Measurements from ENCODE around the gene FUCA1.
"Not testable (repeated sequence)": the region's sequence is repeated elsewhere in the genome, so short reads cannot be mapped to it uniquely, and the experiment has no call there.

The FUCA1 gene
- total RNA-seq: 7.5 to 12.3 (median 8.6) reads per million in 4 donors

DNA sequence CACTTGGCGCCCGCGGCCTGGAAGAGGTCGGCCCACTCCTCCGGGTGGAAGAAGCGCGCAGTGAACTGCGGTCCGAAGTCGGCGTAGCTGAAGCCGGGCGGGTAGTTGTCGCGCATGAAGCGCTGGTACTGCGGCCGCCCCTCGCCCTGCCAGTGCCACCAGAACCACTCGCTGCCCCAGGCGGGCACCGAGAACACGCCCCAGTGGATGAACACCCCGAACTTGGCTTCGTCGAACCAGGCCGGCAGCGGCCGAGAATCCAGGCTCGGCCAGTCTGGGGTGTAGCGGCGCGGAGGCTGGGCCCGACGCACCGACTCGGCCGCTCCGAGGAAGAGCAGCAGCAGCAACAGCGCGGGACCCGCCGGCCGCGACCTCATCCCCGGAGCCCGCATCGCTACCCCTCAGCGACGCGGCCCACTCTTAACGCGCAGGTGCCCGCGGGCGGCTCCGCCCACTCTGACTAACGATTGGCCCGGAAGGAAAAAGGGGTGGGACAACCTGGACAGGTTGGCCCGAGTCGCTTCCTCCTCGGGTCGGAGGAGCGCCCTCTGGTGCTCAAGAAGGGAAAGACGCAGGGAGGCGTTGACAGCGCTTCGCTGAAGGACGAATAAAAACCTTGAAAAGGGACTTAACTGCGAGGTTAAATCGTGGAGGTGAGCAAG is at the start of gene FUCA1:
Gene FUCA1, minus strand, starts transcription at position 396 of the 662 bp plus-strand sequence. Its CDS starts 4 bp downstream, at position 392.
- peak; percentile 92 to 96 (median 93) for DNase-seq

DNA sequence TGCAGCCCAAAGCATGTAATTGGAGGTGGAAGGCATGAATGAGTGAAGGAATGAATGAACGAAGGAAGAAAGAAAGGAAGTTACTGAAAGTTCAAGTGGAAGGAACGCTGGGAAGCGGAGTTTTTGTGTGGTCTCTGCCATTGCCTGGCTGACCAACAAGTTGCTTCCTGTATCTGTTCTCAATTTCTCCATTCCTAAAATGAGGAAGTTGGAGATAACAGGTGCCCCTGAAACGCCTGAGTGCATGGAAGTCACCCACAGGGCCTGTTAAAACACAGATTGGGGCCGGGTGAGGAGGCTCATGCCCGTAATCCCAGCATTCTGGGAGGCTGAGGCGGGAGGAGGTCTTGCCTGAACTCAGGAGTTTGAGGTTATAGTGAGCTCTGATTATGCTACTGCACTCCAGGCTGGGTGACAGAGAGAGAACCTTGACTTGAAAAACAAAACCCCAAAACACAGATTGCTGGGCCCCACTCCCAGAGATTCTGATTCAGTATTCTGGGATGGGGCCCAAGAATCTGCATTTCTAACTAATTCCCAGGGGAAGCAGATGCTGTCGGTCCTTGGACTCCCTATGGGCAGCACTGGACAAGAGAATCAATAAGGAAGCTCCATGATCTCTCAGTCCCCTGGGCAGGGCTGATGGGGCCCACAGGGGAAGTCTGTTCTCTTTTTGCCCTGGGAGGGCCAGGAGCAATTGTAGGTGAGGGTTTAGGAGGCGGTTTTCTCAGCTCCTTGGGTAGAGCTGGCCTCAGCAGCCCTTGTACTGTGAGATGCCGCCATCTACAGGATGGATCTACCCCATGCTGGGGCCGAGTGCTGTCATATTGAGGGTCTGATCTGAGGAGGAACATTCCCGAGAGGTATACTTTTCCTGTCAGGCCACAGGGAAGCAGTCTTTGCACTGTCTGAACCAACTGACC is 48.4 kb upstream of the FUCA1 start:
- DNase-seq: peak in 3 of 5 donors; percentile 18 to 41 (median 27)

DNA sequence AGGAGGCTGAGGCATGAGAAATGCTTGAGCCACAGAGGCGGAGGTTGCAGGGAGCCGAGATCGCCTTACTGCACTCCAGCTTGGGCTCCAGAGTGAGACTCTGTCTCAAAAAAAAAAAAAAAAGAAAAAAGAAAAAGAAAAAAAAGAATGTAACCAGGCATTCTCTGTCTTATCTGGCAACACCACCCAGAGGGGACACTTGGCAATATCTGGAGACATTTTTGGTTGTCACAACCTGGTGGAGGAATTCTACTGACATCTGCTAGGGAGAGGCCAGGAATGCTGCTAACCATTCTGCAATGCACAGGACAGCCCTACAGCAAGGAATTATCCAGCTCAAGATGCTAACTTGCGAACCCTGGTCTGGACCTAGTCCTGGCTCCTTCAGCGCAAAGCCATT is 47.4 kb upstream of the FUCA1 start:
- no peak for DNase-seq

GRCh38 chr1:23914921-23915320 is 46.8 kb upstream of the FUCA1 start:
- DNase-seq: no peak

- DNase-seq: peak in 1 of 5 donors; percentile 15
Measured at GRCh38 chr1:23913212-23913880, 45.3 kb upstream of the FUCA1 start, which contains the start of gene CNR2. Gene CNR2, minus strand, starts transcription at chr1:23913362. Its CDS starts 37,745 bp downstream, at chr1:23875617.

- no peak for DNase-seq
Measured at GRCh38 chr1:23911921-23912320, 43.8 kb upstream of the FUCA1 start.

DNA sequence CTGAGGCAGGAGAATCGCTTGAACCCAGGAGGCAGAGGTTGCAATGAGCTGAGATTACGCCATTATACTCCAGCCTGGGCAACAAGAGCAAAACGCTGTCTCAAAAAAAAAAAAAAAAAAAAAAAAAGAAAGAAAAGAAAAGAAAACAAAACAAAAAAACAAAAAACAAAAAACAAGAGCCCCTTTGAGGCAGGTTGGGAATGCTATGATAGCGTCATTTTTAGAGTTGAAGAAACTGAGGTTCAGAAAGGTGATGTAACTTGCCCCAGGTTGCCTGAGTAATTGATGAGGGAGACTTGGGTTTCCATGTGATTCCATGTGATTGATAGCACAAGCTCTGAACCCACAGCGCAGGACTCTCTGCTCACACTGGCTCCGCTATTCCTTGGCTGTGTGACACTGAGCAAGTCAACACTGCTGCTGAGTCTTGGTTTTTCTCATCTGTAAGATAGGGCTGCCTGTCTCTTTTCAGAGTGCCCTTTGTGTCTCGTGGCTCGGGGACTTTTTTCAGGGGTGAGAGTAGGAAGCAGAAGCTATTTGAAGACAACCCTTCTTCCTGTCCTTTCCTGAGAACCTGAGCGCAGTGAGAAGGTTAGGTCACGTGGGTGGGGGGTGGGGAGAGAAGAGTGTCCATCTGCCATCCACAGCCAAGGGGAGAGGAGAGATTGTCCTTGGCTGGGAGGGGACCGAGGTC is 42.6 kb upstream of the FUCA1 start:
- no peak for DNase-seq

GRCh38 chr1:23910144-23910543 is 42.1 kb upstream of the FUCA1 start:
- DNase-seq: no peak

- DNase-seq: no peak
Measured at GRCh38 chr1:23909412-23909811, 41.3 kb upstream of the FUCA1 start.

- peak in 1 of 5 donors; percentile 41 for DNase-seq
Measured at GRCh38 chr1:23908453-23909341, 40.6 kb upstream of the FUCA1 start.

GRCh38 chr1:23906731-23907130 is 38.6 kb upstream of the FUCA1 start:
- no peak for DNase-seq

DNA sequence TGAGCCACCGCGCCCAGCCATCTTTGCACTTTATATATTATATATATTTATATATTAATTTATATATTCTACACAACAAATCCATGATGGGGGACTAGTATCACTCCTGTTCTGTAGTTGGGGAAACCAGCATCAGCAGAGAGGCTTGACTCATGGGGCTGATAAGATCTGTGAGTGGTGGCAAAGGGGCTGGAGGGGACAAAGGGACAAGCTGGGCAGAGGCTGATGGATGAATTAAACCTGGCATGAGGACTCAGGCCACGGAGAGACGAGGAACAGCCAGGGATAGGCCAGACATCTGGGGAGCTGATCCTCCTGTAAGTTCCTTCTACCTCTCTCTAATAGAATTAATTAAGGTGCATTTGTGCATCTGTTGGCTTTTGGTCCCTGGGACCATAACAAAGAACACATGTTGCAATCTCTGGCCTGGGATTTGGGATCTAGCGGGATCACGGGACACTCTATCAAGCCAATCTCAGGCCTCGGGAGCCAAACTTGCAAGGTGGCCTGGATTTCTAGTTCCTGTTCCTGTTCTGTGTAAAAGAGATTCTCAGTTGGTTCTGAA is 37.5 kb upstream of the FUCA1 start:
- no peak for DNase-seq

DNA sequence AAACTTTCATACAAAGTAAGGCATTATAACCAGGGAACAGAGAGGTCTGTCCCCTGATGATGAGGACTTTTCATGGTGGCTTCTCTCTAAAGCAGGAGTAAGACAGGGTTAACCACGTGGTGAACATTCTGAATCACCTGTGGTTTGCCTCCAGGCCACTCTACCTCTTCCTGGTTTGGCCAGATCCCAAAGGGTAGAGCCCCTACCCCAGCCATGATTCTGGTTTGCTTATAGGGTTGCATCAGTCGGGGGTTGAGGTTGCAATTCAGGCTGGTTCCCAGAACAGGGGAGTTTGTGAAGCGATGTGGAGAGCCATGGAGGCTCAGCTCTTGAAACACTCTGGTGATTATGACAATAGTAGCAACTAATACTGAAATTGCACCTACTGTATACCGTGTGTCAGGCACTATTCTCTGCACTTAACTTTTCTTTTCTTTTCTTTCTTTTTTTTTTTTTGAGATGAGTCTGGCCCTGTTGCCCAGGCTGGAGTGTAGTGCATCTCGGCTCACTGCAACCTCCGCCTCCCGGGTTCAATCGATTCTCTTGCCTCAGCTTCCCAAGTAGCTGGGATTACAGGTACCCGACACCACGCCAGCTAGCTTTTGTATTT is 36.8 kb upstream of the FUCA1 start:
- peak in 1 of 5 donors; percentile 64 for DNase-seq

- no peak for DNase-seq
Measured at GRCh38 chr1:23903754-23904153, 35.7 kb upstream of the FUCA1 start.

- no peak for DNase-seq
Measured at GRCh38 chr1:23902321-23903278, 34.5 kb upstream of the FUCA1 start.

GRCh38 chr1:23900017-23900416 is 31.9 kb upstream of the FUCA1 start:
- DNase-seq: not testable (repeated sequence)

DNA sequence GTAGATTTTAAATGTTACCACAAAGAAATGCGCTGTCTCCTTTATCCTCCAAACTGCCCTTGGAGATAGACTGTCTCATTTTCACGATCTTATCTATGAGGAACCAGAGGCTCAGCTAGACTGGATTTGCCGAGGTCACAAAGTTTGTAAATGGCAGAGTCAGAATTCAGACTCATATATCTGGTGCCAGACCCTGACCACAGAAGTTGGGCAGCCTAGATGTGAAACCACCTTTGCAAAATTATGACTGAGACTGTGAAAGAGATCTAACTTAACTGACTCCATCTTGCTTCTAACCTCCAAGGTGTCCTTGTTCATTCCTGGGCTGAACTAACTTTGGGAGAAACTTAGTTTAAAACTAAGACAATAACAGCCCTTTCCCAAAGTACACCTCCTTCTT is 31.0 kb upstream of the FUCA1 start:
- DNase-seq: peak in 1 of 5 donors; percentile 33

- no peak for DNase-seq
Measured at GRCh38 chr1:23897083-23897482, 29.0 kb upstream of the FUCA1 start.

- no peak for DNase-seq
Measured at GRCh38 chr1:23896491-23896890, 28.4 kb upstream of the FUCA1 start.

Measured in T-helper 1 cell (primary cell).